UCSD-AML1 (cell line): ENCODE data around the gene CNPY1.

Source experiments
- DNase-seq: peaks from one replicate; lab custom pipeline; 2025; ENCODE audit not compliant: unreplicated experiment; lab: John Stamatoyannopoulos, UW

CNPY1 gene

GRCh38 chr7:155490697-155491628 lies 55.4 kb downstream of the CNPY1 start:
- DNase-seq = peak; percentile 53

- DNase-seq = no peak
Observed at GRCh38 chr7:155489862-155490696, 56.3 kb downstream of the CNPY1 start.

GRCh38 chr7:155489158-155489840 lies 57.1 kb downstream of the CNPY1 start:
- no peak for DNase-seq

DNA sequence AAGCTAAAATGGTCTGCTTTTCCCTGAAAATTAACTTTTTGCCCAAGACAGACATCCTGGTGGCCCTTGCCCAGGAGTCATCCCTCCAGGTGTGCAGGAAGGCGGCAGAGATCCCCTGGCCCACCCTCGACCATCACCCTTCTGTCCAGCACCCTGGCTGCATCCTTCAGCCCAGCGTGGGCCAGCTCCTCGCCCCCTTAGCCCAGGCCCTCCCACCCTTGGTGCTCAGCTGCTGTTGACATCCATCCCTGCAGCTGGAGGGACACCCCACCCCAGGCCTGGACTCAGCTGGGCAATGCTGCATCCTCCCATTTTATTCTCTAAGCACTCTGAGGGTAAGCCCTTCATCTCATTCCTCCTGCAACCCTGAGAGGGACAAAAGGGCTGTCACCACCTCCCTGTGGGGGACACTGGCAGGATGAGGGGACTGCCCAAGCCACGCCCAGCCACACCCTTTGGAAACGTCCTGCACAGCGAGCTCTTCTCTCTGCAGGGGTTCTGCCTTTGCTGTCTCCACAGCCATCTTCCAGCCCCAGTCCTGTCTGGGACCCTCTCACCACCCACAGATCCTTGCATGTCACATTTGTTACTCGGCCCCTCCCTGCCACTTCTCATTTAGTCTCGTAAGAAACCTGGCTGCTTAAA lies 57.8 kb downstream of the CNPY1 start:
- no peak for DNase-seq

GRCh38 chr7:155487509-155488482 lies 58.6 kb downstream of the CNPY1 start:
- no peak for DNase-seq

DNA sequence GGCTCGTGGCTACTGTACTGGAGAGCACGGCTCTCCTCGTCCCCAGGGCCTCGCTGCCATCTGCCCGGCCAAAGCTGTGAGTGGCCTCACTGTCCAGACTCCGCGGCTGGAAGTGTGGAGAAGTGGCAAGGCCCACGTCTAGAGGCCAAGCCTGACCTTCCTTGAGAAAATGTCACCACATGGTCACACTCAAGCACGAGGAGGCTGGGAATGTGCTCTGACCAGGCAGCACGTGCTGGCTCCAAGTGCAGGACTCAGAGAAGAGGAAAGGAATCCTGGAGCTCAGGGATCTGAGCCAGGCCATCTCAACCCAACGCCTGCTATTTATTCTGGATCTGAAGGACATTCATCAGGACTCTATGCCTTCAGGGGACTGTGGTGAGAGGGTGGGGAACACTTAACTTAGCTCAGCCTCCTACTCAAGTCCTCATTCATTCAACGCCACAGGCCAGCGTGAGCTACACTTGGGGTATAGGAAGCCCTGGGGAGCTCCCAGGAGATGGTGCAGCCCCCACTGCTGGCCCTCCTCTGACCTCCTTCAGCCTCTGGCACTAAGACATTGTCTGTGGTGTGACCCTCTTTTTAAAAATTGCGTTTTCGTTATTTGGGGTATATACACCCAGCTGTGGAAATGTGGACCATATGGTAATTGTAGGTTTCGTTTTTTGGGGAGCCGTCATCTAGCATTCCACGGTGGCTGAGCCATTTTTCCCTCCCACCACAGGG lies 59.4 kb downstream of the CNPY1 start:
- DNase-seq = no peak

DNA sequence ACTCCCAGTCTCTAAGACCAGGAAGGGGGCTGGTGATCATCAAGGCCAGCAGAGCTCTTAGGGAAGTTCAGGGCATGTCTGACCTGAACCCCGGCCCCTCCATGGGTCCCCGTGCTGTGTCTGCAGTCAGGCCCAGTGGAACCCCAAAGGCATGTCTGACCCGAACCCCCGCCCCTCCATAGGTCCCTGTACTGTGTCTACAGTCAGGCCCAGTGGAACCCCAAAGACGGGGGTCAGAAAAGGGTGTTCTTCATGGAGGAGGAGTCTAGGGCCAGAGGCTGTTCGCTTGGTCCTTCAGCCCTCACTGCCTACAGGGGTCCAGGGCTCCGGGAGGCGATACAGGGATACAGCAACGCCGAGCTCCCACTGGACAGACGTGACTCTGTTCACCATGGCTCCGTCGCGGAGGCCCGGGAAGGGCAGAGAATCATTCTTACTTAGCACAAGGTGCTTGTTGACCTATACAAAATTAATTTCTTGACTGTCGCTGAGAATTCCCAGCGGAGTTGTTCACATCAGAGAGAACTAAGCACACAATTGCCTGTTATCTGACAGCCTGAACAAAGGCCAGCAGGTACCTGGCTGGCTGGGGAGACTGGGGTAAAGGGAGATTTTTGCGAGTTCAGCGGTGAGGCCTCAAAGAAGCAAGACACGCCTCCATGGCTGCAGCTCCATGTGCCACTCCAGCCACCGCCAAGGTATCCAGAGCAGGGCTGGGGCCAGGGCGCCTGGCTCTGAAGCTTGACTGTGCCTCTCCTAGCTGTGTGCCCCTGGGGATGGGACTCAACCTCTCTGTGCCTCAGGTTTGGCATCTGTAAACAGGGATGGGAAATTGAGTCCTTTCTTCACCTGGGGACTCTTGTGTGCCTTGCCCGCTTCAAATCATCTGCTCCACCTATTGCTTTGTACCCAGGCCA lies 61.6 kb downstream of the CNPY1 start:
- DNase-seq = no peak

GRCh38 chr7:155483868-155484325 lies 62.5 kb downstream of the CNPY1 start:
- no peak for DNase-seq

DNA sequence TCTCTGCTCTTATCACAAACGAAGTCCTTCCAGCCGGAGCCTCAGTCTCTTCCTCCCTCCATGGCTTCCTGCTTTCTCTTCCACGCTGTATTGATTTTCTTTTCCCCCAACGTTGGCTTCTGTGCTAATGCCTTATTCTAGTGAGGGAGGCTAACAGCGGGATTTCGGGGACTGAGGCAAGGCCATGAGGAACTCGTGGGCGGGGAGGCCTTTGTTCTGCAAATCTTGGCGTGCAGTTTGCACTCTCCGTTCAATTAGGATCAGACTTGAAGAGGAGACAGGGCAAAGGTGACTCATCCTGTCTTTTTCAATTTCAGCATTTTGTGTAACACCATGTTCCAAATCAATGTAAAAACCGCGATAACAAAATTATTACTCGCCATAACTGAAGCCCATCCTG lies 63.1 kb downstream of the CNPY1 start:
- DNase-seq = no peak

DNA sequence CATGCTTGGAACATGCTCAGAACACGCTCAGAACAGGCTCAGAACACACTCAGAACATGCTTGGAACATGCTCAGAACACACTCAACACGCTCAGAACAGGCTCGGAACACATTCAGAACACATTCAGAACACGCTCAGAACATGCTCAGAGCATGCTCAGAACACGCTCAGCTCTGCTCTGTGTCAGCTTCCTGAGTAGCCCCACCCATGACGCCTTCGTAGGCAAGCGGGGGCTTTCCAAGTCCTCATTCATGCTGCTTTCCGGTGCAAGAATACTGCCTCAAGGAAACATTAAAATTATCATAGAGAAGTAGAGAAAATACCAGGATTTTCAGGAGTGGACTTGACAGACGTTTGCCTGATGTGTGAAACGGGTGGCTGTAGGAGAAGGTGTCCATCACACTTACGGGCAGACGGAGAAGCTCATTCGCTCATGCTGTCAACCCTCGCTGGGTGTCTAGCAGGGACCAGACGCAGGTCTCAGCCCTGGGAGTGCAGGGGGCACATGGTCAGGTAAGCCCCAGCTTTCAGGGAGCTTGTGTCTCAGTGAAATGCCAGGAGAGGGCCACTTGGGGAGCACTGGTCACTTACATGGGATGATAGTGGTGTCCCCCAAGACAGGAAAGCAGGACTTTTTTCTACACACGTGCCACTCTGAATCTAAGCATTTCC lies 63.7 kb downstream of the CNPY1 start:
- DNase-seq = no peak

- DNase-seq = no peak
Observed at GRCh38 chr7:155481764-155482163, 64.6 kb downstream of the CNPY1 start.

DNA sequence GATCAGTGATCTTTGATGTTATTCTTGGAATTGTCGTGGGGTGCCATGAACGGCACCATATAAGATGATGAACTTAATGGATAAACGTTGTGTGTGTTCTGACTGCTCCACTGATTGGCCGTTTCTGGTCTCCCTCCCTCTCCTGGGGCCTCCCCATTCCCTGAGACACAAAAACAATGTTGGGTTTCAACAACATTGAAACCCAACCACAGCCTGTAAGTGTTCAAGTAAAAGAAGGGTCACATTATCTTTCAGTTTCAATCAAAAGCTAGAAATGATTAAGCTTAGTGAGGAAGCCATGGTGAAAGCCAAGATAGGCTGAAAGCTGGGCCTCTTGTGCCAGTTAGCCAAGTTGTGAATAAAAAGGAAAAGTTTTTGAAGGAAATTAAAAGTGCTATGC lies 68.9 kb downstream of the CNPY1 start:
- no peak for DNase-seq

DNA sequence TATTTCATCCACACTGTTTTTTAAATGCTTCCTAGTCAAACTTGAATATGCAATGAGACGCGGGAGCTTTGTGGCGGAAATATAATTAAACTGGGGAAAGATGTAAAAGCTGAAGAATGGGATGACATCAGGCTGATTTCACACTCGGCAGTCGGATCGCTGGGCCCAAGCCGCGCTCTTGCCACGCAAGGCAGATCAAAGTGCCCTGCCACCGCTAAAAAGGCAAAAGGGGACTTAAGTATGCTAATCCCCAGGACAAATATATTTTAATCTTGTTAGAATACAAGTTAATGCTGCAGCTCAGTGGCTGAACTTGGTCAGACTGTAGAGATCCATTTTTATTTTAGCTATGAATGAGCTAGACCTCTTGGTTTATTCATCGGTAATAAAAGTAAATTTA lies 74.6 kb downstream of the CNPY1 start:
- no peak for DNase-seq

GRCh38 chr7:155470686-155471638 lies 75.4 kb downstream of the CNPY1 start:
- DNase-seq = no peak

GRCh38 chr7:155470186-155470487 lies 76.2 kb downstream of the CNPY1 start:
- no peak for DNase-seq
